ENCODE results near the gene MAPKAP1. TPM values are rescaled to one million over a fixed set of nuclear protein-coding genes. Genes with fewer than 3 reads are reported as not detected.

Gene MAPKAP1
- polyA plus RNA-seq, 1 donor from 2014 or later = 57.5 TPM

- Histone ChIP-seq H3K9ac (ENCODE audit: low read length) (no peak overlapping the region), H3F3A (ENCODE audit: insufficient read depth, low read length, poor library complexity, severe bottlenecking) (no peaks in the 10 kb centered on the region), H2AFZ (ENCODE audit: low read depth, low read length) (no peak overlapping the region), H4K20me1 (ENCODE audit: insufficient read depth) (no peaks in the 10 kb centered on the region), H3K27me3 (ENCODE audit: insufficient read depth, low read depth, low read length) (no peaks in the 10 kb centered on the region), H3K79me2 (replicated peaks; ENCODE audit: insufficient read depth, low read length) (no peaks in the 10 kb centered on the region), H3K9me2 (ENCODE audit: insufficient read depth, low read length) (no peaks in the 10 kb centered on the region), H3K4me3 (ENCODE audit: low read length) (no peak overlapping the region), H3K9me3 (ENCODE audit: low read length) (no peaks in the 10 kb centered on the region), H3K27ac (ENCODE audit: low read length) (no peak overlapping the region), H3K36me3 (ENCODE audit: insufficient read depth, low read length) (no peaks in the 10 kb centered on the region), H3K4me2 (ENCODE audit: low read length) (no peak overlapping the region)
- TF ChIP-seq CTCF (IDR thresholded peaks at IDR 0.05; ENCODE audit: poor library complexity, severe bottlenecking) (no peak), RAD21 (conservative IDR thresholded peaks at IDR 0.05) (no peak)
Observed at GRCh38 chr9:125434986-125435775, 271.8 kb downstream of the MAPKAP1 start.

DNA sequence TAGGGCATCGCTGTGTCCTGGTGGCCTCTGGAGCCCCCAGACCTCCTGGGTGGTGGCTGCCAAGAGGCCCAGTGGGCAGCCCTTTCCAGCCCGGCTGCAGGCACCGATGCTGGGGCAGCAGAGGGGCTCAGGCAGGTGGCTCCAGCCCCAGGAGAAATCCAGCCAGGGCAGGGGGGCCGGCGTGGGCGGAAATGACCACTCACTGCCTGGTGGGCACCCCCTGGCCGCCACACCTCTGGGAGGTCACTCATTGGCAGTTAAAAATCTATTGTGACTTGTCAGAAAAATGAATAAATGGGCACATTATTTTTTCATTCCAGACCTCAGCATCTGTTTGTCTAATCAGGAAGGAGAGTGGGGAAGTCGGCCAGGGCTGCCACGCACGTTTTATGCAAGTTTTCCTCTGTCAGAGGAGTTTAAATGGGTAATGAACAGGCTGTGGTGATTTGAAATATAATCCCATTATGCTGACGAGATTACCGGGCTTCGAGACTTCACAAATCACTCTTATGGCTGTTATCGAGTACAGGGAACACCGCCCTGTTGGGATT is 273.5 kb downstream of the MAPKAP1 start:
- no peaks in the 10 kb centered on the region for H4K20me1 ChIP-seq (ENCODE audit: insufficient read depth)
- no peak for TF ChIP-seq EP300 (conservative IDR thresholded peaks at IDR 0.05; ENCODE audit: poor library complexity, severe bottlenecking)
- no peak for TF ChIP-seq SMC3 (conservative IDR thresholded peaks at IDR 0.05; ENCODE audit: poor library complexity)
- no peak for TF ChIP-seq RAD21 (conservative IDR thresholded peaks at IDR 0.05)
- no peak for TF ChIP-seq POLR2AphosphoS5 (IDR thresholded peaks at IDR 0.05)
- no peak for TF ChIP-seq REST (IDR thresholded peaks at IDR 0.05; ENCODE audit: borderline replicate concordance)
- no peak for TF ChIP-seq CTCF (IDR thresholded peaks at IDR 0.05; ENCODE audit: poor library complexity, severe bottlenecking)
- TF ChIP-seq EZH2 (IDR thresholded peaks at IDR 0.05; ENCODE audit: borderline replicate concordance, insufficient read depth, low read length, poor library complexity, severe bottlenecking) = no peak
- TF ChIP-seq MXI1 (conservative IDR thresholded peaks at IDR 0.05; ENCODE audit: poor library complexity, severe bottlenecking) = no peak
- TF ChIP-seq TAF1 (IDR thresholded peaks at IDR 0.05; ENCODE audit: low read depth) = no peak
- H3K4me3 ChIP-seq (ENCODE audit: low read length) = no peak overlapping the region
- no peak overlapping the region for H3K9ac ChIP-seq (ENCODE audit: low read length)
- no peaks in the 10 kb centered on the region for H3K9me3 ChIP-seq (ENCODE audit: low read length)
- no peak overlapping the region for H3K27ac ChIP-seq (ENCODE audit: low read length)
- no peak overlapping the region for H3K4me2 ChIP-seq (ENCODE audit: low read length)
- H3K79me2 ChIP-seq (replicated peaks; ENCODE audit: insufficient read depth, low read length) = no peaks in the 10 kb centered on the region
- H3K9me2 ChIP-seq (ENCODE audit: insufficient read depth, low read length) = no peaks in the 10 kb centered on the region
- no peaks in the 10 kb centered on the region for H3K36me3 ChIP-seq (ENCODE audit: insufficient read depth, low read length)
- H3F3A ChIP-seq (ENCODE audit: insufficient read depth, low read length, poor library complexity, severe bottlenecking) = no peaks in the 10 kb centered on the region
- no peak overlapping the region for H2AFZ ChIP-seq (ENCODE audit: low read depth, low read length)
- no peaks in the 10 kb centered on the region for H3K27me3 ChIP-seq (ENCODE audit: insufficient read depth, low read depth, low read length)
